Measurements from ENCODE around the gene ZBTB7B.

The ZBTB7B gene

DNA sequence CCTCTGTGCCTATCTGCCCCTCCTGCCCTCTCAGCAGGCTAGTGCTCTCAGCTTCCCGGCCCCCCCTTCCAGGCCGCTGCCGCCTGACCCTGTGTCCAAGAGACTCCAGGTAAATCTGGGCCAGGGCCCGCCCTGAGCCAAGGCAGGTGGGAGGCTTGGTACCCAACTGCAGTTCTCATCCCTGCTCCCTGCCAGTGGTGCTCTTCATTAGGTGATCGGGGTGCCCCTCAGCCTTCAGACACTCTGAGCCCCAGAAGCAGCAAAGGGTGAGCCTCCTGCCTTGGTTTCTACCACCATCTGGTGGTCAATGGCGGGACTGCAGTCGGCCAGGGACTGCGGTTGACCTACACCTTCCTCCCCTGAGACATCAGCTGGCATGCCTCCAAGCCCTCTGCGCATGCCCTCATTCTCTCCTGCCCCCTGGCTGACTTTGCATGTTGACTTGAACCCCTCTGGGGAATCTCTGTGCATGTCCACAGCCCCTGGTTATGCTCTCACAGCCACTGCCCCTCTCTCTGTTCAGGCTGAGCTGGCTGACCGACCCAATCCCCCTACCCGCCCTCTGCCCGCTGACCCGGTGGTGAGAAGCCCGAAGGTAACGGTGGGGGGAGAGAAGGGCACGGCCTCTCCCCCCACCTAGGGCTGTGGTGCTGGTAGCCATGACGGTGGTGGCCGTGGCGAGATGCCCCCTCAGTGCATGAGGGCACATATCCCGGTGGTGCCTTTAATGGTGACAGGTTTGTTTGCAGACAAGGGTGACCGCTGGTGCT lies 59.0 kb downstream of the ZBTB7B start:
- peak; percentile 61 for DNase-seq (ENCODE audit: low spot score)

DNA sequence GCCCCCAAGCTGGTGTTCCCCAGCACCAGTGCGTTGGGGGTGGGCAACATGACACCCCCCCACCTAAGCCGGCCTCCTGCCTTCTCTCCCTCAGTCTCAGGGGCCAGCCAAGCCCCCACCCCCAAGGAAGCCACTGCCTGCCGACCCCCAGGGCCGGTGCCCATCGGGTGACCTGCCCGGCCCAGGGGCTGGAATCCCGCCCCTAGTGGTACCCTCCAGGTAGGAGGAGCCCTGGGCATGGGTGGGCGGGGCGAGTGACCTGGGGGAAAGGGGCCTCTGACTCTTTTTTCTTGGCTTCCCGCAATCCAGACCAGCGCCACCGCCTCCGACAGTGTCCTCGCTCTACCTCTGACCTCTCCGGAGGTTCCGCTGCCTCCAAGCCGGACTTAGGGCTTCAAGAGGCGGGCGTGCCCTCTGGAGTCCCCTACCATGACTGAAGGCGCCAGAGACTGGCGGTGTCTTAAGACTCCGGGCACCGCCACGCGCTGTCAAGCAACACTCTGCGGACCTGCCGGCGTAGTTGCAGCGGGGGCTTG lies 59.6 kb downstream of the ZBTB7B start:
- DNase-seq (ENCODE audit: low spot score): no peak

DNA sequence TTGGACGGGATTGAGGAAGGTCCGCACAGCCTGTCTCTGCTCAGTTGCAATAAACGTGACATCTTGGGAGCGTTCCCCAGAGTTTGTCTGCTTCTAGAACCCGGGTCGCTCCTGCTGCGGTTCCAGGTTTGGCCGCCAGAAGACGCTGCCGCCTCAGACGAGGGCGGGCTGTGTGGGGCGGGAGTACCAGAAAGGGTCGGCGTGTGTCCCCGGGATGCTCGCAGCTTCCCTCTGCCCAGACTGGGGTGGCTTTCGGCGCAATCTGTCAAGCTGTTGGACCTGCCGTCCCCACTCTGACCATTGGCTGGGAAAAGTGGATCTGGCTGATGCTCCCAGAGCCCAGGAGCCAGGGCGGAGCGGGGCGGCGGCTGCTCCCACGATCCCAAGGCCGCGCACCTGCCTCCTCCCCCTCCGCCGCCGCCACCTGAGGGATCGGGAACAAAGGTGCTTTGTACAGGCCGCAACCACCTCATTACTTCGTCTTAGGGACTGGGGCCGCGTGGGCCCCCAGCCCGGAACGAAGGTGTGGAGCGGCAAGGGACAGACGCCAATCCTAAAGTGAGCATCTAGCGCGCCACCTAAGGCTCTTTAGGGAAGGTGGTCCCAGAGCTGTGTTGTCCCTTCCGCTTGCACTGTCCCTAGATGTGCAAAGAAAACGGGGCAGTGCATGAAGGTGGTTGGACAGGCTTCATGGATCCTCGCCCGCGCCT lies 60.3 kb downstream of the ZBTB7B start:
- no peak for DNase-seq (ENCODE audit: low spot score)

DNA sequence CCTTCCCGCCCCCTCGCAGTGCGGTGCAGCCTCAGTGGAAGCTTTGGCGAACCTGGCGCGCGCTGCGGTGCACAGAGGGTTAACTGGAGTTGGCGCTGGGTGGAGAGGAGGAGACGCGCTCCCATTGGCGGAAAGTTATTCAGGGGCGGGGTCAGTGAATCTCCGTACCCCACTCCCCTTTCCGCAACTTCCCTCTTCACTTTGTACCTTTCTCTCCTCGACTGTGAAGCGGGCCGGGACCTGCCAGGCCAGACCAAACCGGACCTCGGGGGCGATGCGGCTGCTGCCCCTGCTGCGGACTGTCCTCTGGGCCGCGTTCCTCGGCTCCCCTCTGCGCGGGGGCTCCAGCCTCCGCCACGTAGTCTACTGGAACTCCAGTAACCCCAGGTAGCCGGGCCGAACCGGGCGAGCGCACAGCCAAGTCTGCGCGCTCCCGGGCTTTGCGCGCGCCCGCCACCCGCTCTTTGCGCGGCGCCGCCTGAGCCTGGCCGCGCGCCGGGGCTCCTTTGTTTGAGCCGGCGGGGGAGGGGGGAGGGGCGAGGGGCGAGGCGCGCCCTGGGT lies 61.0 kb downstream of the ZBTB7B start, which contains the start of gene EFNA4:
Gene EFNA4, plus strand, starts transcription at position 191 of the 561 bp plus-strand sequence. Its CDS starts 84 bp downstream, at position 275.
- DNase-seq (ENCODE audit: low spot score): no peak

DNA sequence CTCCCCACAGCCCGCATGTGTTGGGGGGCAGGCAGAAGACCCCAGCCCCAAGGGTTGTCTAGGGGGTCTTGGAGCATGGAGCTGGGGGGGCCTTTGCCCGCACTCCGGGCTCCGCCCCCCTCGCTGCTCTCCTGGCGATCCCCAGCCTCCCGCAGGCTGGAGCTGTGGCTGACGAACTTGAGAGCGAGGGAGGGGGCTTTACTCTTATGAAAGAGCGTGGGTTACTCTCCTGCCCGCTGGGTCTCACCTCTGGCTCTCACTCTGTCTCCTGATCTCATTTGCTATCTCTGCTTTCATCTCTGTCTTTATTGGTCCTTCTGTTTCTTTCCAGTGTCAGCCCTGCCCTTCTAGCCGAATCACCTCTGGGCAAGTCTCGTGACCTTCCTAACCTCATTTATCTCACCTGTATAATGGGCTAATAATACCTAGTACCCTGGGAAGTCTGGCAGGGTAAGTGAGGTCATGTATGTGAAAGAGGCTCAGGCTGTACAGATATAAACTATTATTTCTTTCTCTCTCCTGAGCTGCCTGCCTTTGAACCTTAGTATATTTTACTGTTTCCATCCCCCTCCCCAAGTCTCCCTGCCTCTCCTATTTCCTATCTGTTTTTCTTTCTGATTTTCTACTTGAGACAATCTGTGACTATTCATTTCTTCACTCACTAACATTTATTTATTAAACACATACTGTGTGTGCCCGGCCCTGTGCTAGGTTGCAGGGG lies 61.7 kb downstream of the ZBTB7B start:
- DNase-seq (ENCODE audit: low spot score): no peak

DNA sequence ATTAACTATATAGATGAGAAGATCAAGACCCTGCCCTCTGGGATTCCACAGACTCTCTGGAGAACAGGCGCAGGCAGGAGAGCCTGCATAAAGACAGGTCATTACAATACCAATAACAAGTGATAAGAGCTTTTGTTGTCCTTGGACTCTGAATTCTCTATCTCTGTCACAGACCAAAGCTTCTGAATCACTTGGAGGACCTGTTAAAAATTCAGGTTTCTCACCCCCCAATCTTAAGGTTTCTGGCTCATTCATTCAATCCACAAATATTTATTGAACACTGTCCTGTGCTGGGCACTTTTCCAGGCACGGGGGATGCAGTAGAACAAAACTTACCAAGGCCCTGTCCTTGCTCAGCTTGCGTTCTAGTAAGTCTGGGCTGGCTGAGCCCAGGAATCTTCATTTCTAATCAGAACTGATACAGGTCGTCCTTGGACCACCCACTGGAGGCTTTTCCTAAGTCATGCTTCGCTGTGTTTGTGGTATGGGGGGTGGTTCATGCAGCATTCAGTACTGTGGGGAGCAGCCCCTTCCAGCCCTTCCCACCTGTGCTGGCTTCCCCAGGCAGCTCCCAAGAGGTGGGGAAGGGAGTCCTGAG lies 62.3 kb downstream of the ZBTB7B start:
- no peak for DNase-seq (ENCODE audit: low spot score)

DNA sequence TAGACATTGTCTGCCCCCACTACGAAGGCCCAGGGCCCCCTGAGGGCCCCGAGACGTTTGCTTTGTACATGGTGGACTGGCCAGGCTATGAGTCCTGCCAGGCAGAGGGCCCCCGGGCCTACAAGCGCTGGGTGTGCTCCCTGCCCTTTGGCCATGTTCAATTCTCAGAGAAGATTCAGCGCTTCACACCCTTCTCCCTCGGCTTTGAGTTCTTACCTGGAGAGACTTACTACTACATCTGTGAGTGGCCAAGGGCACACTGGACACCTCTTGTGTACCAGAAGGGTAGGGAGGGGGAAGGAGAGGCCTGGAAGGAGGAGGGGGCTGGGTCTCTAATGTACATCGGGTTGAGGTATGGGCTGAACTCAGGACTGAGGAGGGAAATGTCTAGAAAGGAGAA lies 64.2 kb downstream of the ZBTB7B start:
- no peak for DNase-seq (ENCODE audit: low spot score)

Data from putamen (tissue), 1 donor.